Esophagus squamous epithelium (tissue), 5 donors: ENCODE results near the gene WSCD1. TPM values are rescaled to one million over a fixed set of nuclear protein-coding genes. Genes with fewer than 3 reads are reported as not detected.

Experiments
- DNase-seq: peaks from one replicate; lab custom pipeline; 2025; lab: John Stamatoyannopoulos, UW
- H3K27ac ChIP-seq, 4 donors: fragments of 200-600 bp; sonication (generic); one replicate each; pipeline ENCODE4 v1.5.1; 2016 to 2019; ENCODE audit warnings: mild to moderate bottlenecking in 1 of 4
- H3K27me3 ChIP-seq, 4 donors: fragments of 200-600 bp; sonication (generic); 1 replicate in 3 of 4; 2 replicates in 1 of 4; pipeline versions ENCODE4 v1.5.1 to v1.6.0; 2017 to 2021; ENCODE audit warnings: antibody characterized with exemption in 1 of 4
- H3K36me3 ChIP-seq, 3 donors: fragments of 200-600 bp; sonication (generic); one replicate each; pipeline ENCODE4 v1.5.1; 2016 to 2019
- H3K4me1 ChIP-seq, 3 donors: fragments of 200-600 bp; sonication (generic); one replicate each; pipeline ENCODE4 v1.5.1; 2017 to 2019
- H3K4me3 ChIP-seq, 4 donors: fragments of 200-600 bp; sonication (generic); 1 replicate in 3 of 4; 2 replicates in 1 of 4; pipeline ENCODE4 v1.5.1; 2016 to 2019; ENCODE audit warnings: mild to moderate bottlenecking in 2 of 4, moderate library complexity in 1 of 4
- H3K9me3 ChIP-seq, 3 donors: fragments of 200-600 bp; sonication (generic); one replicate each; pipeline ENCODE4 v1.5.1; 2016 to 2019
- POLR2A ChIP-seq, 4 donors: fragments of 450-650 bp; IDR thresholded peaks; one replicate each; pipeline ENCODE4 v1.6.1; 2017; ENCODE audit warnings: antibody characterized with exemption in 4 of 4, mild to moderate bottlenecking in 4 of 4, moderate library complexity in 3 of 4
- WGBS, 2 donors: methylation state at CpG; one replicate each; pipeline ENCODE4 v1.1.5; 2018; 5-methylcytosine and 5-hydroxymethylcytosine counted together
- intact Hi-C: fragments of 100-400 bp; cut with DNase I; formaldehyde crosslinking; loops from one replicate; pipeline ENCODE4 v1.15.0; 2022
- total RNA-seq, 4 donors: library from RNA; depleted of rRNA; stranded (reverse); fragments of >200 nt; gene quantifications; one replicate each; pipeline ENCODE4 v1.1.0, GENCODE V29; 2016
- TF ChIP-seq, protein P1 (sequence below), 6 experiments: fragments of 450-650 bp in 4 of 6; fragments of 200-600 bp in 2 of 6; sonication (generic) in 2 of 6; IDR thresholded peaks; one replicate each; pipeline ENCODE4 v1.5.1; 2016 to 2019; ENCODE audit warnings: antibody characterized with exemption in 6 of 6, mild to moderate bottlenecking in 4 of 6, moderate library complexity in 4 of 6
- donor health status: DM: yes; HTN: yes; CAD: no.

The WSCD1 gene
- total RNA-seq, 4 donors from 2014 or later = 0.22 to 1.6 (median 1.5) TPM; not detected in 1

- no peak overlapping the region for H3K27ac ChIP-seq
- intact Hi-C loops = no loop called here
- no peak for DNase-seq
Observed at GRCh38 chr17:6162216-6162615, 92.0 kb downstream of the WSCD1 start.

GRCh38 chr17:6162892-6163291 lies 92.7 kb downstream of the WSCD1 start:
- H3K4me3 ChIP-seq = no peak overlapping the region
- TF ChIP-seq, protein P1, sequence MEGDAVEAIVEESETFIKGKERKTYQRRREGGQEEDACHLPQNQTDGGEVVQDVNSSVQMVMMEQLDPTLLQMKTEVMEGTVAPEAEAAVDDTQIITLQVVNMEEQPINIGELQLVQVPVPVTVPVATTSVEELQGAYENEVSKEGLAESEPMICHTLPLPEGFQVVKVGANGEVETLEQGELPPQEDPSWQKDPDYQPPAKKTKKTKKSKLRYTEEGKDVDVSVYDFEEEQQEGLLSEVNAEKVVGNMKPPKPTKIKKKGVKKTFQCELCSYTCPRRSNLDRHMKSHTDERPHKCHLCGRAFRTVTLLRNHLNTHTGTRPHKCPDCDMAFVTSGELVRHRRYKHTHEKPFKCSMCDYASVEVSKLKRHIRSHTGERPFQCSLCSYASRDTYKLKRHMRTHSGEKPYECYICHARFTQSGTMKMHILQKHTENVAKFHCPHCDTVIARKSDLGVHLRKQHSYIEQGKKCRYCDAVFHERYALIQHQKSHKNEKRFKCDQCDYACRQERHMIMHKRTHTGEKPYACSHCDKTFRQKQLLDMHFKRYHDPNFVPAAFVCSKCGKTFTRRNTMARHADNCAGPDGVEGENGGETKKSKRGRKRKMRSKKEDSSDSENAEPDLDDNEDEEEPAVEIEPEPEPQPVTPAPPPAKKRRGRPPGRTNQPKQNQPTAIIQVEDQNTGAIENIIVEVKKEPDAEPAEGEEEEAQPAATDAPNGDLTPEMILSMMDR (IDR thresholded peaks at IDR 0.05) = no peak
- no peak for TF ChIP-seq POLR2A (IDR thresholded peaks at IDR 0.05)
- H3K36me3 ChIP-seq = no peaks in the 10 kb centered on the region
- 70 to 80% methylated on average over 7 to 8 of the region's 9 CpGs for WGBS, 2 donors
- H3K9me3 ChIP-seq = no peaks in the 10 kb centered on the region
- H3K4me1 ChIP-seq = no peaks in the 10 kb centered on the region
- peaks cover 0 to 40% (median 0%) of the 10 kb centered on the region in 4 donors for H3K27me3 ChIP-seq
- no peak for DNase-seq
- intact Hi-C loops = no loop called here
- H3K27ac ChIP-seq = no peak overlapping the region

More at GRCh38 chr17:6162216-6162615, 92.0 kb downstream of the WSCD1 start:
- WGBS, 2 donors = 54 to 62% methylated on average over 3 to 4 of the region's 4 CpGs
- no peak overlapping the region for H3K4me3 ChIP-seq
- peaks cover 0 to 46% (median 0%) of the 10 kb centered on the region in 4 donors for H3K27me3 ChIP-seq
- no peaks in the 10 kb centered on the region for H3K36me3 ChIP-seq
- no peaks in the 10 kb centered on the region for H3K9me3 ChIP-seq
- no peaks in the 10 kb centered on the region for H3K4me1 ChIP-seq
- TF ChIP-seq, protein P1 (IDR thresholded peaks at IDR 0.05) = no peak
- no peak for TF ChIP-seq POLR2A (IDR thresholded peaks at IDR 0.05)

- peaks cover 0 to 33% (median 0%) of the 10 kb centered on the region in 4 donors for H3K27me3 ChIP-seq
- no peaks in the 10 kb centered on the region for H3K36me3 ChIP-seq
- H3K4me3 ChIP-seq = no peak overlapping the region
- TF ChIP-seq POLR2A (IDR thresholded peaks at IDR 0.05) = no peak
- TF ChIP-seq, protein P1 (IDR thresholded peaks at IDR 0.05) = no peak
- no peak overlapping the region for H3K27ac ChIP-seq
- 46 to 56% methylated on average over 5 to 6 of the region's 6 CpGs for WGBS, 2 donors
- H3K4me1 ChIP-seq = no peaks in the 10 kb centered on the region
- DNase-seq = no peak
- H3K9me3 ChIP-seq = no peaks in the 10 kb centered on the region
- intact Hi-C loops = no loop called here
Observed at GRCh38 chr17:6163612-6164333, 93.6 kb downstream of the WSCD1 start.

DNA sequence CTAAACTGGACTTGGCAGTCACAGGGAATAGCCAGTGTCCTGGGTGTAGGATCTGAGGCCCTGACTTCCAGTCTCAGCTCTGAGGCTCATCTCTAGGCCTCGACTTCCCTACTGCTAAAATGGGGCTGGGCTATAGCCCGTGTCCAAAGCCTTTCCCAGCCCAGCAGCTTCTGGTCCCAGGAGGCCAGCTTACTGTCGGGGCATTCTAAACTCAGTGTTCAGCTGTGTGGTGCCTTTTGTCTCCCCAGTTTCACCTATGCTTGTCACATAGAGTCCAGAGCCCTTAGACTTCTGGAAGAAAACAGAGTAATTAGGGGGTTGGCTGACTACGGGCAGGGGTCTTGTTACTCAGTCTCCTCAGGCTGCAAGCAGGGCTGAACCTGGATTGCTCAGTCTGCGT lies 94.8 kb downstream of the WSCD1 start:
- 77 to 81% methylated on average over 3 to 5 of the region's 5 CpGs for WGBS, 2 donors
- intact Hi-C loops = no loop called here
- no peak for DNase-seq
- H3K36me3 ChIP-seq = no peaks in the 10 kb centered on the region
- TF ChIP-seq, protein P1 (IDR thresholded peaks at IDR 0.05) = no peak
- TF ChIP-seq POLR2A (IDR thresholded peaks at IDR 0.05) = no peak
- H3K4me3 ChIP-seq = no peak overlapping the region
- H3K4me1 ChIP-seq = no peaks in the 10 kb centered on the region
- no peaks in the 10 kb centered on the region for H3K9me3 ChIP-seq
- H3K27me3 ChIP-seq = peaks cover 0 to 27% (median 0%) of the 10 kb centered on the region in 4 donors
- H3K27ac ChIP-seq = no peak overlapping the region

- Histone ChIP-seq H3K36me3 (no peaks in the 10 kb centered on the region), H3K27me3 (peaks cover 0 to 21% (median 0%) of the 10 kb centered on the region in 4 donors), H3K27ac (no peak overlapping the region), H3K4me1 (no peaks in the 10 kb centered on the region), H3K9me3 (no peaks in the 10 kb centered on the region), H3K4me3 (no peak overlapping the region)
- intact Hi-C loops = no loop called here
- TF ChIP-seq POLR2A (IDR thresholded peaks at IDR 0.05) = no peak
- TF ChIP-seq, protein P1 (IDR thresholded peaks at IDR 0.05) = no peak
- 71 to 79% methylated on average over 5 to 6 of the region's 6 CpGs for WGBS, 2 donors
- no peak for DNase-seq
Observed at GRCh38 chr17:6165806-6166205, 95.6 kb downstream of the WSCD1 start.
